ENCODE data around the gene ITIH3.

DNA sequence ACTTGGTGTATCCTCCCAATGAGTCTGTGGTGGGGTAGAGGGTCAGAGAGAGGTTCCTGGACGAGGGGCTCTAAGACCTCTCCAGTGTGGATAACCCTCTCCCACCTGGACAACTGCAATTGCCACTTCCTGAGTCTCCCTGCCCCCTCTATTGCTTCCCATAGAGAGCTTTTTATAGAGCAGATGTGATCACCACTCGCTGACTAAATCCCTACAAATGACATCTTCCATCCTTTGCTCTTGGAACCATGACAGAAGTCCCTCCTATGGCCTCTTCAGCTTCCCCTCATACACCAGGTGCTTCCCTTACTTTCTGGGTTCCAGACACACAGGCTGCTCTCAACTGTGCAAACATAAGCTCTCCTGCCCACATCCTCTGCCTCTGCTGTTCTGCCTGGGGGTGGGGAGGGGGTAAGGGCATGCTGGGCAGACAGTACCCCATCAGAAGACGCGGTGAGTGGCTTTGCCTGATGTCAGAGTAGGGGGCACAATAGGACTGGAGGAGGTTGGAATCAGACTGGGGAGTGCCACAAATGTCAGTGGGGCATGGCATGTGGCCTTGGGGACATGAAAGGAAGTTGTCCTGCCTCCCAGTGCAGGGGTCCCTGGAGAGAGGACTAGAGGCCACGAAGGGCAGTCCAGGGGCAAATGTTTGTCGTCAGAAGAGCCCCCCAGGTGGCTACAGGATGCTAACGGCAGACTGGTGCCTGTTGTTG, 15.2 kb downstream of the ITIH3 start:
- TF ChIP-seq, protein P1, sequence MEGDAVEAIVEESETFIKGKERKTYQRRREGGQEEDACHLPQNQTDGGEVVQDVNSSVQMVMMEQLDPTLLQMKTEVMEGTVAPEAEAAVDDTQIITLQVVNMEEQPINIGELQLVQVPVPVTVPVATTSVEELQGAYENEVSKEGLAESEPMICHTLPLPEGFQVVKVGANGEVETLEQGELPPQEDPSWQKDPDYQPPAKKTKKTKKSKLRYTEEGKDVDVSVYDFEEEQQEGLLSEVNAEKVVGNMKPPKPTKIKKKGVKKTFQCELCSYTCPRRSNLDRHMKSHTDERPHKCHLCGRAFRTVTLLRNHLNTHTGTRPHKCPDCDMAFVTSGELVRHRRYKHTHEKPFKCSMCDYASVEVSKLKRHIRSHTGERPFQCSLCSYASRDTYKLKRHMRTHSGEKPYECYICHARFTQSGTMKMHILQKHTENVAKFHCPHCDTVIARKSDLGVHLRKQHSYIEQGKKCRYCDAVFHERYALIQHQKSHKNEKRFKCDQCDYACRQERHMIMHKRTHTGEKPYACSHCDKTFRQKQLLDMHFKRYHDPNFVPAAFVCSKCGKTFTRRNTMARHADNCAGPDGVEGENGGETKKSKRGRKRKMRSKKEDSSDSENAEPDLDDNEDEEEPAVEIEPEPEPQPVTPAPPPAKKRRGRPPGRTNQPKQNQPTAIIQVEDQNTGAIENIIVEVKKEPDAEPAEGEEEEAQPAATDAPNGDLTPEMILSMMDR (IDR thresholded peaks at IDR 0.05): no peak
- TF ChIP-seq POLR2AphosphoS5 (IDR thresholded peaks at IDR 0.05; ENCODE audit: low read depth, low read length): no peak
